ENCODE measurements around the gene GRIK2. TPM values are rescaled to one million over a fixed set of nuclear protein-coding genes. Genes with fewer than 3 reads are reported as not detected.

Gene GRIK2
- total RNA-seq, 1 experiment from 2014 or later: 0.70 TPM

DNA sequence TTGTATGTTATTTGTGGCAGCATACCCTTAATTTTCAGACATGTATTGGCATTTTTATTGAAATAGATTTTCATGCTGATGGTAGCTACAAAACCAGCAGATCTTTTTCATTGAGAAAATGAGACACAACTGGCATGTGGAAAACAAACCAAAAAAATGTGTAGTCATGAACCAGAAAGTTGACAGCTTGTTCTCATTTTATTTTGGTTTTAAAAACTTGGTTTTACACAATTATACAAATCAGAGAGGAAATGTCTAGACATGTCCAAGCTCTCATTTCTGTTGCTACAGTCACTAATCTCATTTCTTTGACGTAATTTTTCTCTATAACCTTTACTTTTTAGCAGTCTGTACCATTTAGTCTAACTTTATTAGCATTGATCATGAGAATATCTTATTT is 85.4 kb downstream of the GRIK2 start:
- no peak overlapping the region for H4K8ac ChIP-seq (replicated peaks; ENCODE audit: insufficient read length, low read depth, low read length)
- H3K27ac ChIP-seq (ENCODE audit: insufficient read length, low read depth, low read length): no peak overlapping the region
- H4K20me1 ChIP-seq (ENCODE audit: control insufficient read depth, insufficient read depth, insufficient read length): no peaks in the 10 kb centered on the region
- no peak overlapping the region for H3K14ac ChIP-seq (ENCODE audit: insufficient read depth, low read length)
- Mint-ChIP-seq H3K4me3 (no peak overlapping the region), H3K9me3 (no peaks in the 10 kb centered on the region), H3K4me1 (0 out of 4 replicates have a peak, but pooled peaks cover 0 to 2% of the 10 kb centered on the region in 2 experiments), H3K27ac (no peak overlapping the region), H3K36me3 (ENCODE audit: insufficient read depth in 1 of 3, low read depth in 3 of 3) (no peaks in the 10 kb centered on the region), H3K27me3 (ENCODE audit: low read depth) (no peaks in the 10 kb centered on the region)
- no peaks in the 10 kb centered on the region for H3K9me3 ChIP-seq (ENCODE audit: control insufficient read depth, low read depth, low read length)
- no peak overlapping the region for H3T11ph ChIP-seq (ENCODE audit: low read length)
- H2AK5ac ChIP-seq (ENCODE audit: insufficient read length, low read length): no peak overlapping the region
- H2BK20ac ChIP-seq (ENCODE audit: low read depth, low read length, poor library complexity, severe bottlenecking): no peak overlapping the region
- H2BK120ac ChIP-seq (ENCODE audit: low read depth, low read length, poor library complexity, severe bottlenecking): no peak overlapping the region
- no CpG with 5 or more reads among the region's 1 CpG for WGBS (ENCODE audit: extremely low coverage, insufficient read length, low lambda C conversion rate)
- H3K4me2 ChIP-seq (ENCODE audit: insufficient read depth, insufficient read length, low read length): no peak overlapping the region
- no peak overlapping the region for H3K4ac ChIP-seq (ENCODE audit: low read depth, low read length)
- H4K5ac ChIP-seq (ENCODE audit: insufficient read length, low read depth, low read length): no peak overlapping the region
- TF ChIP-seq CTCF (conservative IDR thresholded peaks at IDR 0.05): no peak
- H3K23me2 ChIP-seq (ENCODE audit: insufficient read length, low read depth, low read length, poor library complexity, severe bottlenecking): no peaks in the 10 kb centered on the region
- H3K23ac ChIP-seq (ENCODE audit: insufficient read length, low read depth, low read length): no peak overlapping the region
- no peak overlapping the region for H3K56ac ChIP-seq (ENCODE audit: insufficient read length, low read depth, low read length)
- no peaks in the 10 kb centered on the region for H3K27me3 ChIP-seq (ENCODE audit: insufficient read depth, low read length)
- no peak overlapping the region for H2BK15ac ChIP-seq (ENCODE audit: low read depth, low read length)
- no peaks in the 10 kb centered on the region for H3K79me2 ChIP-seq (ENCODE audit: insufficient read depth, low read length)
- no peak overlapping the region for H3K18ac ChIP-seq (ENCODE audit: insufficient read length, low read depth, low read length)
- H2BK5ac ChIP-seq (ENCODE audit: insufficient read length, low read length): no peak overlapping the region
- no peak overlapping the region for H2AFZ ChIP-seq (ENCODE audit: low read length)
- H3K4me1 ChIP-seq (ENCODE audit: insufficient read depth, low read length): no peaks in the 10 kb centered on the region
- H3K9ac ChIP-seq (ENCODE audit: extremely low read depth, insufficient read length, low read length): no peak overlapping the region
- H3K79me1 ChIP-seq (ENCODE audit: insufficient read depth, low read depth, low read length, poor library complexity, severe bottlenecking): no peaks in the 10 kb centered on the region
- DNase-seq: no peak
- H2BK12ac ChIP-seq (ENCODE audit: insufficient read length, low read depth, low read length): no peak overlapping the region
- no peak overlapping the region for H4K91ac ChIP-seq (ENCODE audit: insufficient read length, low read depth, low read length)

All from H9 (cell line).